ENCODE data around the gene WDR93. TPM values are rescaled to one million over a fixed set of nuclear protein-coding genes. Genes with fewer than 3 reads are reported as not detected.
A peak's percentile ranks its signal among the peaks of the same experiment; 100 is the strongest.

The WDR93 gene
- total RNA-seq, 4 donors from 2014 or later, result 0.21 to 0.39 TPM; not detected in 2

DNA sequence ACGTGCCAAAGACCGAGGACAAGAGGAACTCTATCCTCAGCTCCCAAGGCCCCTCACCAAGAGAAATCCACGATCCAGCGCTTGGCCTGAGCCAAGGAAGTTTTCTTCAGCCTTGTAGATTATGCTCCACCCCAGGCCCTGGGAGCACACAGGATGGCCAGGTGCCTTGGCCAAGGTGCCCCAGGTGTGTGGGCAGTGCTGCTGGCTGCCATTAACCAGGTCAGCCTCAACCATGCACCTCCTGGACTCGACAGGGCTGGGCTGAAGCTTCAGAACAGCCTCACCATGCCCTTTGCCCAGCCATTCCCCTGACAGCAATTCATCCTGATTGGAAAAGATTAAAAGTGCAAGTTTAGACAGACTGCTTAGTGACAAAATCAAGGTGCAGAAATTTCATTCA lies 71.3 kb downstream of the WDR93 start:
- 74 to 80% methylated on average over 5 of the region's 5 CpGs for WGBS, 2 donors

DNA sequence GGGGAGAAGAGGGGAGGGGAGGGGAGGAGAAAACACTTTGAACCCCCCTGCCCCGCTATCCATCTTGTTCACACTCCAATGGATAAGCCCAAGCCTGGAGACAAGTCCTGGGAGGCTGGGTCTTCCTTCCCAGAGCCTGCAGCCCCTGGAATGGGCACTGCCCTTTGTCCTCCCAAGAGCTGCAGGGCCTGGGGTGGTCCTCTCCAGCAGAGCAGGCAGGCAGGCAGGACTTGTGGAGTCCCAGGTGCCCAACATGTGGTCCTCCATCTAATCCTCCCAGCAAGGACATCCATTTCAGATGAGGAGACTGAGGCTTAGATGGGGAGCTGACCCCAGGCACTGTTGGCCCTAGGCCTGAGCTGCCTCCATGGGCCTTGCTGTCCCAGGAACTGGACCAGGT lies 75.1 kb downstream of the WDR93 start:
- Histone ChIP-seq H3K27ac (no peak overlapping the region), H3K4me1 (peaks cover 0 to 4% (median 0%) of the 10 kb centered on the region in 4 donors)
- DNase-seq (ENCODE audit: low spot score in 2 of 2), result no peak

More for the DNA sequence above, 71.3 kb downstream of the WDR93 start:
- H3K27me3 ChIP-seq, result no peaks in the 10 kb centered on the region
- peak overlapping the region in 1 of 4 donors; percentile 27 for H3K27ac ChIP-seq
- H3K36me3 ChIP-seq, result no peaks in the 10 kb centered on the region
- TF ChIP-seq POLR2A (IDR thresholded peaks at IDR 0.05) (no peak), EP300 (IDR thresholded peaks at IDR 0.05) (no peak)
- TF ChIP-seq, protein P1, sequence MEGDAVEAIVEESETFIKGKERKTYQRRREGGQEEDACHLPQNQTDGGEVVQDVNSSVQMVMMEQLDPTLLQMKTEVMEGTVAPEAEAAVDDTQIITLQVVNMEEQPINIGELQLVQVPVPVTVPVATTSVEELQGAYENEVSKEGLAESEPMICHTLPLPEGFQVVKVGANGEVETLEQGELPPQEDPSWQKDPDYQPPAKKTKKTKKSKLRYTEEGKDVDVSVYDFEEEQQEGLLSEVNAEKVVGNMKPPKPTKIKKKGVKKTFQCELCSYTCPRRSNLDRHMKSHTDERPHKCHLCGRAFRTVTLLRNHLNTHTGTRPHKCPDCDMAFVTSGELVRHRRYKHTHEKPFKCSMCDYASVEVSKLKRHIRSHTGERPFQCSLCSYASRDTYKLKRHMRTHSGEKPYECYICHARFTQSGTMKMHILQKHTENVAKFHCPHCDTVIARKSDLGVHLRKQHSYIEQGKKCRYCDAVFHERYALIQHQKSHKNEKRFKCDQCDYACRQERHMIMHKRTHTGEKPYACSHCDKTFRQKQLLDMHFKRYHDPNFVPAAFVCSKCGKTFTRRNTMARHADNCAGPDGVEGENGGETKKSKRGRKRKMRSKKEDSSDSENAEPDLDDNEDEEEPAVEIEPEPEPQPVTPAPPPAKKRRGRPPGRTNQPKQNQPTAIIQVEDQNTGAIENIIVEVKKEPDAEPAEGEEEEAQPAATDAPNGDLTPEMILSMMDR (IDR thresholded peaks at IDR 0.05), result no peak
- peaks cover 0 to 8% (median 0%) of the 10 kb centered on the region in 4 donors for H3K4me1 ChIP-seq
- no peaks in the 10 kb centered on the region for H3K9me3 ChIP-seq
- H3K4me3 ChIP-seq, result no peak overlapping the region
- no peak for DNase-seq (ENCODE audit: low spot score in 2 of 2)

DNA sequence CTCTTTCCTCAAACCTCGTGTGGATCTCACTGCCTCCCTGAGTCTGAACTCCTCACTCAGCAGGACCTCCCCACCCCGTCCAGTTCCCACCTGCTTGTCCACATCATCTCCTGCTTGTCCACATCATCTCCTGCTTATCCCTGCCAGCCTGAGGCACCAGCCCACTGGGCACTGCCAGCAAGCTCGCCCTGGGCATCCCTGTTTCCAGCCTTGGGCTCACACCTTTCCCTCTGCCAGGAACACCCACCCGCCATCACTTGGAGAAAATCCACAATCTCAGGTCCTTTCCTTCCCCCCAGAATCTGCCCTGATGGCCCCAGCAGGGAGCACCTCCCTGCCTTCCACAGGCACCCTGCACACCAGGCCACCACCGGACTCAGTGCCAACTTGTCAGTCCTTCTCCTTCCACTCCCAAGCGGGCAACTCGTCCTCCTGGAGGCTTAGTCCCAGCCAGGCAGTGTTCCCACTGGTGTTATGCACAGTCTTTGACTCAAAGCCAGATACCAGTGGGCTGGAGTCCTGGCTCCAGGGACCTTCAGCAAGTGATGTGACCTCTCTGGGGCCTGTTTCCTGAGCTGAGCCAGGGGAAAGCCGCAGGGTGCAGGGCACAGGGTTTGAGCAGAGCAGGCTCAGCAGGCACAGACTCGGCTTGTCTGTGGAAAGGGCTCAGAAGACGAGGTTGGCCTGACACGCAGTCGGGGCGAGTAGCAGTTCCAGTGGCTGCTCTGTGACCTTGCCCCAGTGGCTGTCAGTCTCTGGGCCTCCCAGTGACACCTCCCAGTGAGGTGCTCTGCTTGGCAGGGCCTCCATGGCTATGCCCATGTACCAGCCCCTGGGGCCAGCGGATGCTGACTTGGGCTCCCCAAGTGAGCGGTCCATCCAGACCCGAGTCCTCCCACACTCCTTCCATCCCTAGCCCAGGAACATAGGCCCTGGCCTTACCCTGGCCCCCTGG lies 76.0 kb downstream of the WDR93 start:
- no peak for DNase-seq (ENCODE audit: low spot score in 2 of 2)
- no peaks in the 10 kb centered on the region for H3K4me1 ChIP-seq
- H3K27ac ChIP-seq, result no peak overlapping the region
- no peaks in the 10 kb centered on the region for H3K27me3 ChIP-seq
- TF ChIP-seq EP300 (IDR thresholded peaks at IDR 0.05), result no peak
- no peak for TF ChIP-seq POLR2A (IDR thresholded peaks at IDR 0.05)
- TF ChIP-seq, protein P1 (IDR thresholded peaks at IDR 0.05), result no peak
- 78 to 82% methylated on average over 12 to 13 of the region's 16 CpGs for WGBS, 2 donors
- H3K4me3 ChIP-seq, result no peak overlapping the region
- H3K36me3 ChIP-seq, result no peaks in the 10 kb centered on the region
- H3K9me3 ChIP-seq, result no peaks in the 10 kb centered on the region

More for the DNA sequence above, 75.1 kb downstream of the WDR93 start:
- WGBS, 2 donors, result 0 to 64% methylated on average over 1 of the region's 1 CpG
- no peak overlapping the region for H3K4me3 ChIP-seq
- H3K27me3 ChIP-seq, result no peaks in the 10 kb centered on the region
- no peaks in the 10 kb centered on the region for H3K9me3 ChIP-seq
- TF ChIP-seq, protein P1 (IDR thresholded peaks at IDR 0.05), result no peak
- TF ChIP-seq EP300 (IDR thresholded peaks at IDR 0.05) (no peak), POLR2A (IDR thresholded peaks at IDR 0.05) (no peak)
- no peaks in the 10 kb centered on the region for H3K36me3 ChIP-seq

DNA sequence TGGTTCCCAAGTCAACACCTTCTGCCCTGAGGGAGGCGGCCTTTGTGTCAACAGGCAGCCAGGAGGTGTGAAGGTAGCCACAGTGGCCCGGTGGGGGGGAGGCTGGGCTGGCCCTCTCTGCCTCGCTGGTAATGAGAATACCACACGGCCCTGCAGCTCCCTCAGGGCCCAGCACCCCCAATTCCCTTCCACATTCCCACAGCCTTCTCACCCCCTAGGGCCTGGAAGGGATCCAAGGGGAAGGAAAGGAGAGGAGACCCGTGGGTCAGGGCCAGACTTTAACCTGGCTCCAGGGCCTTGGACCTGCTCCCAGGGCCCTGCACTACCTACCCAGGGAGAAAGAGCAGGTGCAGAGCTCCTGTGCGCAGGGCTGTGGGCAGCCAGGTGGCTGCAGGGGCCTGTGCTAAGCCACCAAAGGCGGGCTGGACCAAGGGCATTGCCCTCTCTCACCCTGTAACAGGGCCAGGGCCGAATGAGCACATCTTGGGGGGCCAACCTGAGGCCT lies 76.9 kb downstream of the WDR93 start:
- no peak for DNase-seq (ENCODE audit: low spot score in 2 of 2)
- H3K4me1 ChIP-seq, result no peaks in the 10 kb centered on the region
- TF ChIP-seq EP300 (IDR thresholded peaks at IDR 0.05), result no peak
- TF ChIP-seq POLR2A (IDR thresholded peaks at IDR 0.05), result no peak
- TF ChIP-seq, protein P1 (IDR thresholded peaks at IDR 0.05), result no peak
- WGBS, 2 donors, result 59 to 66% methylated on average over 6 to 7 of the region's 8 CpGs
- no peaks in the 10 kb centered on the region for H3K9me3 ChIP-seq
- no peaks in the 10 kb centered on the region for H3K27me3 ChIP-seq
- no peak overlapping the region for H3K27ac ChIP-seq
- H3K36me3 ChIP-seq, result no peaks in the 10 kb centered on the region
- H3K4me3 ChIP-seq, result no peak overlapping the region

DNA sequence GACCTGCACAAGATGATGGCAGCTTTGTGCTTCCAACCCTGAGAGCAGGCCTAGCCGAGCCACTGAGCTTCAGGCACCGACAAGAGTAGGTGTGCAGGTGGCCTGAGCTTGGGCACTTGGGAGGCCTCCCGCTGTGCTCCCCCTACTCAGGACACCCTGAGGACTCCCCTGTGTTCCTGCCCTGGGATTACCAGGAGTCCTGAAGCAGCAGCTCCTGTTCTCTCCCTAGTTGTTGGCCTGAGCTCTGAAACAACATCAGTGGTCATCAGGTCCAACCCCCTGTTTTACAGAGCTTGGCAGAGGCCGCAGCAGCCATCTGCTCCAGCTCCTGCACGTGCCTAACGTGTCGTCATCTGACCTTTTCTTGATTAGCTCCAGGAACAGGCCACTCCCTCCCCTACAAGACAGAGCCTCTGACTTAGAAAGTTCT lies 77.5 kb downstream of the WDR93 start:
- DNase-seq (ENCODE audit: low spot score in 2 of 2), result peak in 1 of 2 donors; percentile 61
- Histone ChIP-seq H3K4me1 (no peaks in the 10 kb centered on the region), H3K4me3 (no peak overlapping the region), H3K36me3 (no peaks in the 10 kb centered on the region), H3K27ac (peak overlapping the region in 1 of 4 donors; percentile 24), H3K9me3 (no peaks in the 10 kb centered on the region), H3K27me3 (no peaks in the 10 kb centered on the region)
- WGBS, 2 donors, result 54 to 57% methylated on average over 7 of the region's 7 CpGs
- TF ChIP-seq POLR2A (IDR thresholded peaks at IDR 0.05) (no peak), EP300 (IDR thresholded peaks at IDR 0.05) (peak in 1 of 2 donors; percentile 34)
